Skeletal muscle satellite cell (primary cell): ENCODE measurements around the gene ESPL1.
"Not testable (repeated sequence)": the region's sequence is repeated elsewhere in the genome, so short reads cannot be mapped to it uniquely, and the experiment has no call there.

ENCODE experiments used
- H3K27me3 ChIP-seq: 2 replicates; pipeline ENCODE4 v1.7.0; 2013; ENCODE audit warnings: low read length; ENCODE audit not compliant: control insufficient read depth, insufficient read depth
- H3K36me3 ChIP-seq: 2 replicates; pipeline ENCODE4 v1.7.0; 2013; ENCODE audit warnings: mild to moderate bottlenecking, control low read depth, low read length; ENCODE audit not compliant: insufficient read depth
- H3K4me1 ChIP-seq: 2 replicates; pipeline ENCODE4 v1.7.0; 2013; ENCODE audit warnings: low read length; ENCODE audit not compliant: control insufficient read depth, insufficient read depth
- H3K4me2 ChIP-seq: 2 replicates; pipeline ENCODE4 v1.7.0; 2013; ENCODE audit warnings: mild to moderate bottlenecking, low read length
- H3K4me3 ChIP-seq: 2 replicates; pipeline ENCODE4 v1.7.0; 2013; ENCODE audit warnings: low read length
- H3K9ac ChIP-seq: 2 replicates; pipeline ENCODE4 v1.7.0; 2013; ENCODE audit warnings: mild to moderate bottlenecking, low read depth, low read length, moderate library complexity
- H3K9me3 ChIP-seq: replicated peaks from 2 replicates; pipeline ENCODE4 v1.7.0; 2013; ENCODE audit warnings: mild to moderate bottlenecking, control low read depth, low read length

Gene ESPL1

GRCh38 chr12:53292426-53292825 lies 24.3 kb downstream of the ESPL1 start:
- Histone ChIP-seq H3K27me3 (no peaks in the 10 kb centered on the region), H3K36me3 (peaks cover 14% of the 10 kb centered on the region), H3K9me3 (no peaks in the 10 kb centered on the region), H3K4me1 (peaks cover 53% of the 10 kb centered on the region), H3K4me3 (no peak overlapping the region), H3K9ac (no peak overlapping the region), H3K4me2 (no peak overlapping the region)

DNA sequence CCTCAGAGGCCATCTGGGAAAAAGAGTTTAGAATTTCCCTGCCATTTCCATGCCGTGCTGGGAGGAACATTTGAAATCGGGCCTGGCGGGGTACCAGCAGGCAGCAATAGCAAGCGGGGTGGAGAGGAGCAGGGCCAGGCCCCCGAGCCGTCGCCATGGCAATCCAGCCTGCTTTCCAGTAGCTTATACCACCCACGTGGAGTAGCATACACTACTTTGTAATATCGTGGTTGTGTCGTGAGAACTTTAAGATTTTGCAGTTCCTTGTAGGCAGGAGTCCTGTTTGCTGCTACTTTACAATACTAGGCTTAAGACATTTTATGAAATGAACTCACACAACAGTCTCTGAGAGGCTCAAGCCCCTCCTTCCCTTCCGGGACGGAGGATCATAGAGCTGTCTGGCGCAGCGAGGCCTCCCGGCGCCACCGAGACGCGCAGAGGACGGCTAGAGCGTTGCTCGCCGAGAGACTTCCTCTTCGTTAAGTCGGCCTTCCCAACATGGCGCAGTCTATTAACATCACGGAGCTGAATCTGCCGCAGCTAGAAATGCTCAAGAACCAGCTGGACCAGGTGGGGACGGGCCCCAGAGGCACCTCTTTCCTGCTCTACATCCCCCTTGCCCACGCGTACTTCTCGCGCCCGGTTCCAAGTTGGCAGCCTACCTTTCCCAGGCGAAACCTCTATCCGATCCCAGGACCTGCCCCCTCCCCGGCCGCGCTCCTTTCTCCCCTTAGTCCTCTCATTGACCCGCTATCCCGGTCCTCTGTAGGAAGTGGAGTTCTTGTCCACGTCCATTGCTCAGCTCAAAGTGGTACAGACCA lies 27.2 kb downstream of the ESPL1 start, which contains the start of gene PFDN5:
PFDN5 (plus strand) TSS at position 473 of the 821 bp plus-strand sequence; CDS start at position 499, 26 bp downstream.
- Histone ChIP-seq H3K4me2 (peak within 1 kb of the TSS; percentile 88), H3K36me3 (peaks cover 10% of the 10 kb centered on the region), H3K4me3 (peak within 1 kb of the TSS; percentile 77), H3K9me3 (no peaks in the 10 kb centered on the region), H3K27me3 (no peaks in the 10 kb centered on the region), H3K4me1 (peaks cover 49% of the 10 kb centered on the region), H3K9ac (peak within 1 kb of the TSS; percentile 96)

DNA sequence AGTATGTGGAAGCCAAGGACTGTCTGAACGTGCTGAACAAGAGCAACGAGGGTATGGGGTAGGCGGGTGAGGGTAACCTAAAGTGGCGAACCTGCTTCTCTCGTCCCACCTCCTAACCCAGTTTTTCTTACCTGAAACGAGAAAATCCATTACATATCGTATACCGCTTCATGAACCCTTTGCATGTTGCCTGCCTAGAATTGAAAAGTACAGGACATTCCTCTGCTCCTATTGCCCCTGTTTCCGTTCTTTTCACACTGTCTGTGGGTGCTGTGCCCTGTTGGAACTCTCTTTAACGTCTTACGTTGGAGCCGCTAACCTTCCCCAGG lies 27.8 kb downstream of the ESPL1 start:
- H3K9ac ChIP-seq, result peak overlapping the region; percentile 96
- H3K9me3 ChIP-seq, result no peaks in the 10 kb centered on the region
- peaks cover 49% of the 10 kb centered on the region for H3K4me1 ChIP-seq
- H3K4me3 ChIP-seq, result peak overlapping the region; percentile 77
- no peaks in the 10 kb centered on the region for H3K27me3 ChIP-seq
- peak overlapping the region; percentile 88 for H3K4me2 ChIP-seq
- peaks cover 10% of the 10 kb centered on the region for H3K36me3 ChIP-seq

DNA sequence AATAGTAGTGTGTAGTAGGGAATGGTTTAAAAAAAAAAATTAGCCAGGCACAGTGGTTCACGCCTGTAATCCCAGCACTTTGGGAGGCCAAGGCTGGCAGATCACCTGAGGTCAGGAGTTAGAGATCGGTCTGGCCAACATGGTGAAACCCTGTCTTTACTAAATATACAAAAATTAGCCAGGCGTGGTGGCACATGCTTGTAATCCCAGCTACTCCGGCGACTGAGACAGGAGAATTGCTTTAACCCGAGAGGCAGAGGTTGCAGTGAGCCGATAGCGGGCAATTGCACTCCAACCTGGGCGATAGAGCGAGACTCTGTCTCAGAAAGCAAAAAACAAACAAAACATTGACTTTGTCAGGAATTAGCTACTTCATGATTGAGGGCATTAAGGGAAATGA lies 29.0 kb downstream of the ESPL1 start:
- Histone ChIP-seq H3K4me3 (peak overlapping the region; percentile 77), H3K4me1 (peaks cover 53% of the 10 kb centered on the region), H3K4me2 (peak overlapping the region; percentile 88), H3K9ac (peak overlapping the region; percentile 96)
- H3K27me3 ChIP-seq, H3K36me3 ChIP-seq, H3K9me3 ChIP-seq: not testable (repeated sequence)

- Histone ChIP-seq H3K9me3 (no peaks in the 10 kb centered on the region), H3K9ac (peak overlapping the region; percentile 96), H3K4me1 (peaks cover 59% of the 10 kb centered on the region), H3K4me3 (peak overlapping the region; percentile 34), H3K36me3 (peaks cover 16% of the 10 kb centered on the region), H3K27me3 (no peaks in the 10 kb centered on the region), H3K4me2 (peak overlapping the region; percentile 99)
Observed at GRCh38 chr12:53298164-53298563, 30.1 kb downstream of the ESPL1 start.

DNA sequence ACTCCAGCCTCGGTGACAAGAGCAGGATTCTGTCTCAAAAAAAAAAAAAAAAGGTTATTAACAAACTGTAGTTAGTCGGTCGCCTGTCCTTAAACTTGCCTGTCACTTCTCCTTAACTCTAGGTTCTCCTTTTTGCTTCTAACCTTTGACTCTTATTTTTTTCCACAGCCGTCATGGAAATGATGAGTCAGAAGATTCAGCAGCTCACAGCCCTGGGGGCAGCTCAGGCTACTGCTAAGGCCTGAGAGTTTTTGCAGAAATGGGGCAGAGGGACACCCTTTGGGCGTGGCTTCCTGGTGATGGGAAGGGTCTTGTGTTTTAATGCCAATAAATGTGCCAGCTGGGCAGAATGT lies 31.0 kb downstream of the ESPL1 start:
- Histone ChIP-seq H3K4me2 (peak overlapping the region; percentile 99), H3K9ac (peak overlapping the region; percentile 96), H3K4me3 (peak overlapping the region; percentile 89), H3K36me3 (peaks cover 12% of the 10 kb centered on the region), H3K9me3 (no peaks in the 10 kb centered on the region), H3K27me3 (no peaks in the 10 kb centered on the region), H3K4me1 (peaks cover 59% of the 10 kb centered on the region)

DNA sequence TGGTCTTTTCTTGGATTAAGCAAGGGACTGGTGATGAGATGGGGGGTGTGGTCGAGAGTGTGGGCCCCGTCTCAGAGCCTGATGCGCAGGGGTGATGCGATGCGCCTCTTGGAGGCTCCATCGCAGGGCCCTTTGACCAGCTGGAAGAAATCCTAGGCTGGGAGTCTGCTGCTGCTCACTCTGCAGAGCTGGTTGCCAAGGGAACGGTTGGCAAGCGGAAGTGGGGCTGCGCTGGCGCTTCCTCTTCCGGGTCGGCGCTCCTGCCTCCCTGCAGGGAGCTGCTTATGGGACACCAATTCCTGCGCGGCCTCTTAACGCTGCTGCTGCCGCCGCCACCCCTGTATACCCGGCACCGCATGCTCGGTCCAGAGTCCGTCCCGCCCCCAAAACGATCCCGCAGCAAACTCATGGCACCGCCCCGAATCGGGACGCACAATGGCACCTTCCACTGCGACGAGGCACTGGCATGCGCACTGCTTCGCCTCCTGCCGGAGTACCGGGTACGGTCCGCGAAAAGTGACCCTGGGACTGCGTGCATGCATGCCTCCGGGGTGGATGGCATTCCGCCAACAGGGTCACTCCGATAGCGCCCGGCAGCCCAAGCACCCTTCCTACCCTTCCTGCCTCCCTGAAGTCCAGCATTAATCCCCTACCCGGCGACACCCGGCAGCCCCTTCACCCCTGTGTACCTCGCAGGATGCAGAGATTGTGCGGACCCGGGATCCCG lies 31.5 kb downstream of the ESPL1 start, which contains the start of gene MYG1:
MYG1 (plus strand) TSS at position 242 of the 727 bp plus-strand sequence; CDS start at position 285, 43 bp downstream.
- no peaks in the 10 kb centered on the region for H3K9me3 ChIP-seq
- peaks cover 59% of the 10 kb centered on the region for H3K4me1 ChIP-seq
- peak within 1 kb of the TSS; percentile 96 for H3K9ac ChIP-seq
- H3K4me2 ChIP-seq, result peak within 1 kb of the TSS; percentile 99
- H3K27me3 ChIP-seq, result no peaks in the 10 kb centered on the region
- H3K4me3 ChIP-seq, result peak within 1 kb of the TSS; percentile 89
- H3K36me3 ChIP-seq, result peaks cover 12% of the 10 kb centered on the region

GRCh38 chr12:53300187-53300586 lies 32.1 kb downstream of the ESPL1 start:
- Histone ChIP-seq H3K9me3 (no peaks in the 10 kb centered on the region), H3K4me3 (peak overlapping the region; percentile 89), H3K4me1 (peaks cover 54% of the 10 kb centered on the region), H3K27me3 (no peaks in the 10 kb centered on the region), H3K9ac (peak overlapping the region; percentile 96), H3K4me2 (peak overlapping the region; percentile 99), H3K36me3 (peaks cover 13% of the 10 kb centered on the region)

DNA sequence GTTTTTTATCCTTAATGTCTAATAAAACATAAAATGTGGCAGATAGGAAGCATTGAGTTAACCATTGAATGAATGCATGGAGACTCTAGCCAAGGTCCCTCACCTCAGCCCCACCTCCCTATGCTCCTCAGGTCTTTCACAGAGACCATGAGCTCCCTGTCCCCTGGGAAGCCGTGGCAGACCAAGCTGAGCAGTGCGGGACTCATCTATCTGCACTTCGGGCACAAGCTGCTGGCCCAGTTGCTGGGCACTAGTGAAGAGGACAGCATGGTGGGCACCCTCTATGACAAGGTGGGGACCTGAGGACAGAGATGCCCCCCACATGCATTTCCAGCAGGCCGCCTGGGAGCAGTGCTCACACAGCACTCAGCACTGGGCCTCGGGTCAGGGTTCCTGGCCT lies 34.8 kb downstream of the ESPL1 start:
- H3K4me1 ChIP-seq, result peaks cover 35% of the 10 kb centered on the region
- H3K9ac ChIP-seq, result no peak overlapping the region
- H3K9me3 ChIP-seq, result no peaks in the 10 kb centered on the region
- peak overlapping the region; percentile 29 for H3K4me2 ChIP-seq
- peaks cover 39% of the 10 kb centered on the region for H3K36me3 ChIP-seq
- H3K27me3 ChIP-seq, result no peaks in the 10 kb centered on the region
- no peak overlapping the region for H3K4me3 ChIP-seq

DNA sequence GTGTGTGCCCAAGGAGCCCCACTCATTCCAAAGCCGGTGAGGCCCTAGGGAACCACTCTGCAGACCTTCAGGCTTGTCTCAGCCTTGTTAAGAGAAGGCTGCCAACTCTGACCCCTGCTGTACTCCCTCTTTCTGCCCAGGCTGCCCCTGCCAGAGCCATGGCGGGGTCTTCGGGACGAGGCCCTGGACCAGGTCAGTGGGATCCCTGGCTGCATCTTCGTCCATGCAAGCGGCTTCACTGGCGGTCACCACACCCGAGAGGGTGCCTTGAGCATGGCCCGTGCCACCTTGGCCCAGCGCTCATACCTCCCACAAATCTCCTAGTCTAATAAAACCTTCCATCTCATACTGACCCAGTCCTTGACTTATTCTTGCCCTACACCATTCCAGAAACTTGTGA lies 38.7 kb downstream of the ESPL1 start:
- Histone ChIP-seq H3K9ac (no peak overlapping the region), H3K27me3 (no peaks in the 10 kb centered on the region), H3K4me3 (no peak overlapping the region), H3K4me1 (peaks cover 6% of the 10 kb centered on the region), H3K36me3 (peaks cover 56% of the 10 kb centered on the region), H3K4me2 (no peak overlapping the region), H3K9me3 (no peaks in the 10 kb centered on the region)

- no peak overlapping the region for H3K4me3 ChIP-seq
- H3K9ac ChIP-seq, result no peak overlapping the region
- no peaks in the 10 kb centered on the region for H3K27me3 ChIP-seq
- H3K4me2 ChIP-seq, result no peak overlapping the region
- H3K9me3 ChIP-seq, result no peaks in the 10 kb centered on the region
- no peaks in the 10 kb centered on the region for H3K4me1 ChIP-seq
- peaks cover 44% of the 10 kb centered on the region for H3K36me3 ChIP-seq
Observed at GRCh38 chr12:53308276-53308675, 40.2 kb downstream of the ESPL1 start.
